GM12873 (cell line): ENCODE results near the gene PRC1.

Experiments
- TF ChIP-seq, protein P1 (sequence below): IDR thresholded peaks from 2 replicates; pipeline ENCODE4 v1.5.1; 2012; ENCODE audit warnings: low read depth, mild to moderate bottlenecking, moderate library complexity, low read length, control low read depth; ENCODE audit not compliant: insufficient read depth; ENCODE audit errors: missing control alignments

PRC1 gene

DNA sequence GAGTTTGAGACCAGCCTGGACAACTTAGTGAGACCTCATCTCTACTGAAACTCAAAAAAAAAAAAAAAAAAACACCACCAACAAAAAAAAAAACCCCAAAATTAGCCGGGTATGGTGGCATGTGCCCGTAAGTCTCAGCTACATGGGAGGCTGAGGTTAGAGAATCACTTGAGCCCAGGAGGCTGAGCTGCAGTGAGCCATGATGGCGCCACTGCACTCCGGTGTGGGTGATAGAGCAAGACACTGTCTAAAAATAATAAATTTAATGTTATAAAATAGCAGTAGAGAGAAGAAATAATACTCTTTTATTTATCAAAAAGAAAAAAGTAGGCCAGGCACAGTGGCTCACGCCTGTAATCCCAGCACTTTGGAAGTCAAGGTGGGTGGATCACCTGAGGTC lies 22.2 kb downstream of the PRC1 start:
- TF ChIP-seq, protein P1, sequence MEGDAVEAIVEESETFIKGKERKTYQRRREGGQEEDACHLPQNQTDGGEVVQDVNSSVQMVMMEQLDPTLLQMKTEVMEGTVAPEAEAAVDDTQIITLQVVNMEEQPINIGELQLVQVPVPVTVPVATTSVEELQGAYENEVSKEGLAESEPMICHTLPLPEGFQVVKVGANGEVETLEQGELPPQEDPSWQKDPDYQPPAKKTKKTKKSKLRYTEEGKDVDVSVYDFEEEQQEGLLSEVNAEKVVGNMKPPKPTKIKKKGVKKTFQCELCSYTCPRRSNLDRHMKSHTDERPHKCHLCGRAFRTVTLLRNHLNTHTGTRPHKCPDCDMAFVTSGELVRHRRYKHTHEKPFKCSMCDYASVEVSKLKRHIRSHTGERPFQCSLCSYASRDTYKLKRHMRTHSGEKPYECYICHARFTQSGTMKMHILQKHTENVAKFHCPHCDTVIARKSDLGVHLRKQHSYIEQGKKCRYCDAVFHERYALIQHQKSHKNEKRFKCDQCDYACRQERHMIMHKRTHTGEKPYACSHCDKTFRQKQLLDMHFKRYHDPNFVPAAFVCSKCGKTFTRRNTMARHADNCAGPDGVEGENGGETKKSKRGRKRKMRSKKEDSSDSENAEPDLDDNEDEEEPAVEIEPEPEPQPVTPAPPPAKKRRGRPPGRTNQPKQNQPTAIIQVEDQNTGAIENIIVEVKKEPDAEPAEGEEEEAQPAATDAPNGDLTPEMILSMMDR: no peak

DNA sequence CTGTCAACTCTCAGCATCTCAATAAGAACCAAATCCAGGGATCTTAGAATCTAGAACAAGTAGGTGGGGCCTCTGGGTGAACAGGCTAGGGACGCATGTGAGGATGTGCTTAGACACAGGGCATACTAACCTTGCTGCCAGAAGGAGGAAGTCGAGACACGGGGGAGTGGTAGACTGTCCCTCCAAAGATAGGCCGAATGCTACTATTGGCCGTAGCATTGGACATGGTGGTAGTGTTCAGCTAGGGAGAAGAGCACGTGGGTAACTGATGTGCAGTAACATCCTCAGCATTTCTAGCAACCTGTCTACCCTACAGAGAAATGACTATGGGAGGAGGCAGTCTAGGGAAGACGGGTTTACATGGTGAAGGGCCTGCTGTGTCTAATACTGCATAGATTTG lies 24.1 kb downstream of the PRC1 start:
- TF ChIP-seq, protein P1: no peak

DNA sequence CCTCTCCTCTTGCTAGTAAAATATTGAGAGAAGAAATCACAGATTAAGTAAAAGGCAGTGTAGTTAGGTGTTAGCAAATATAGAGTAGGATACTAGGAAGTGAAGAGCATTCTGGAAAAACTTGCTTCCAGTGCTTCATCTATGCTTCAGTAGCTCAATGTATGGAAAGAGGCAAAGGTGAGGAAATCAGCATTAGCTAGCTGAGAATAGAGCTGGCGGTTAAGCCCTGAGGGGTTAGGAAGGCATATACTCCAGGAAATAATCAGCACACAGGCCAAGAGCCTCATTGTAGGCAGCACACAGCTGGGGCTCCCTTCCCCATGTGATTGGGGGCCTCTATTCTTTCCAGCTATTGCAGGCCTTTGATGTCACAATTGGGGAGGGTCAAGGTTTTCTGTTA lies 25.9 kb downstream of the PRC1 start:
- TF ChIP-seq, protein P1: no peak

DNA sequence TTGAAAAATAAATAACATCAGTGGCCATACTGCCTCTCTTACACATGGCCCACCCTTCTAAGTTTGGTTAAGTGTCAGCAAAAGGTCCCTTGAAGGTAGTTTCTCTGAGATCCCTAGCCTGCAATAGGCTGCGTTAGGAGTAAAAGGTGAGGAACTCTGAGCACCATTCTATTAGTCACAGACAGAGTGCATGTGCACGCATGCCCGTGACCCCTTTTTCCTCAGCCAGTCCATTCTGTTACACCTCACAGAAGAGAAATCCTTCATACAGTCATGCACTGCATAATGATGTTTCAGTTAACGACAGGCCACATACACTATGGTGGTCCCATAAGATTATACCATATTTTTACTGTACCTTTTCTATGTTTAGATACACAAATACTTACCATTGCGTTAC lies 27.1 kb downstream of the PRC1 start:
- TF ChIP-seq, protein P1: no peak

DNA sequence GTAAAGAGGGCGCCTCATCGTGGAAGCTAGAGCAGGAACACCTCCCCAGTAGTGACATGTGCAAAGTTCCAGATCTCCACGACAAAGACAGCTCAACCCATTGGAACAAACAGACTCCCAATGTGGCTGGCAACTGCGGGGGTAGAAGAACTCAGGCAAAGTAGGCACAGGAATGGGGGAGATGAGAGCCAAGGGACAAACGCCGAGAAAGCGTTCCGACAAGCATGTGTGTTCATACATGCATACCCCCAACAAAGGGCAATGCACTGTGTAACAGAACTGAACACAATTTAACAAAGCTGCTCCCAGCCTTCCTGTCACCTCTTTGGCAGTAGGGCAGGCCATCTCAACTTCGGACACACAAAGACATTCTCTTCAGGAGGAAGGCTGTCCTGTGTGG lies 28.1 kb downstream of the PRC1 start:
- TF ChIP-seq, protein P1: no peak

DNA sequence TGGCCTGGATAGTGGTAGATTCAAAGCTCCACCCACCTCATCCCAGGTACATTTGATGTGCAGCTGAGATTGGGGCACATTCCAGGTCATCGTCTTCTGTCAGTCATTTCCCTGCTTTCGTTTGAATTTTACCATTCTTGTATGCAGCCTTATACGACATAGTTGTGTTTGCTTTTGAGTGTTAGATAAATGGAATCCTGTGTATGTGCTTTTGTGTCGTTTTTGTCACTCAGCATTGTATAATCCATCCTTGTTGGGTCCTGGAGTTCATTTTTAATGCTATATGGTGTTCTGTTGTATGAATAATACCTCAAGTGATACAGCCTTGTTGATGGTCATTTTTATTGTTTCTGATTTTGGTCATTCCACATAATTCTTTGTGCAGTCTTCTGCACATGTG lies 32.3 kb downstream of the PRC1 start:
- TF ChIP-seq, protein P1: no peak

DNA sequence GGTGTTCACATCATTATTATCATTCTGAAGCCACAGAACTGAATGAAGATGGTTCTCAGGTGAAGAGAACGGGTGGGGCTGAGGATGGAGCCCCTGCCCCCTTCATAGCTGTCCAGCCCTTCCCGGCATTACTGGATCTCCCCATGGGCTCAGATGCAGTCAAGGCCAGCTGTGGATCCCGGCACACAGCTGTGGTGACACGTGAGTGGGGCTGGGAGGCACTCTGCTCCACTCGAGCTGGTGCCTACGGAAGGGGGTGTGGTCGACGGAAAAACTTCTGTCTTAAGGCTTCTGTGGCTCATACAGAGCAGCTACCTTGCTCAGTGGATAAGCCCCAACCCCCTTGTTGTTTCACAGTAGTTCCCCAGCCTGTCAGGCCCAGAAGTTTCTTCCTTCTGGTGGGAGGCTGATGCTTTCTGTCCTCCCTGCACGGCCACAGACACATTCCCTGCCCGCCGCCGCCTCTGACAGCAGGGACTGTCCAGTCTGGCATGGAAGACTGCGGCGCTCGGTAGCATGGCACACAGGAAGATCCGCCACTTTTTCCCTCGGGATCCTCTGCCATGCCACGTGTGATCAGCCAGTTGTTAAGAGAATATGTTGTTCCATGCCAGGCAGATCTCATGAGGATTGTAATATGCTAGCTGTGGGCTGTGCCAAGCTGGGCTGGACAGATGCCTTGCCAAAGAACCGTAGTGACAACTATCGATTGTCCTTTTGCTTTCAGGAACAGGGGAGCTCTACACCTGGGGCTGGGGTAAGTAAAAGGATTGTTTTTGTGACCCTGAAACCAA lies 33.8 kb downstream of the PRC1 start:
- TF ChIP-seq, protein P1: no peak
